Measurements from ENCODE around the gene CT45A6. TPM values are rescaled to one million over a fixed set of nuclear protein-coding genes. Genes with fewer than 3 reads are reported as not detected.
"Not testable (repeated sequence)": the region's sequence is repeated elsewhere in the genome, so short reads cannot be mapped to it uniquely, and the experiment has no call there.

CT45A6 gene
- polyA plus RNA-seq, 1 donor (not counting 4 experiments of a cell fraction or from before 2014, with no cell fraction given), result not detected

DNA sequence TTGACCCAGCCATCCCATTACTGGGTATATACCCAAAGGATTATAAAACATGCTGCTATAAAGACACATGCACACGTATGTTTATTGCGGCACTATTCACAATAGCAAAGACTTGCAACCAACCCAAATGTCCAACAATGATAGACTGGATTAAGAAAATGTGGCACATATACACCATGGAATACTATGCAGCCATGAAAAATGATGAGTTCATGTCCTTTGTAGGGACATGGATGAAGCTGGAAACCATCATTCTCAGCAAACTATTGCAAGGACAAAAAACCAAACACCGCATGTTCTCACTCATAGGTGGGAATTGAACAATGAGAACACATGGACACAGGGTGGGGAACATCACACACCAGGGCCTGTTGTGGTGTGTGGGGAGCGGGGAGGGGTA lies 57.8 kb downstream of the CT45A6 start:
- FAIRE-seq; H3K4me1 ChIP-seq (ENCODE audit: control insufficient read depth, extremely low read depth, insufficient read depth, low read length); H3K27me3 ChIP-seq (ENCODE audit: control insufficient read depth, extremely low read depth, insufficient read depth, low read length); DNase-seq (ENCODE audit: low read depth, low spot score); H3K9ac ChIP-seq (ENCODE audit: control insufficient read depth, extremely low read depth, insufficient read depth, low read length); H3K9me3 ChIP-seq (ENCODE audit: control insufficient read depth, low read depth, low read length); H3K4me3 ChIP-seq (ENCODE audit: control insufficient read depth in 2 of 3, extremely low read depth in 1 of 3, insufficient read depth in 2 of 3, low read depth in 1 of 3, low read length in 3 of 3); H2AFZ ChIP-seq (ENCODE audit: control insufficient read depth, low read length); H3K79me2 ChIP-seq (ENCODE audit: control insufficient read depth, insufficient read depth, low read length); H3K36me3 ChIP-seq (ENCODE audit: control insufficient read depth in 2 of 2, extremely low read depth in 1 of 2, insufficient read depth in 2 of 2, low read length in 2 of 2); dilution Hi-C loops (cut with MboI; ENCODE audit: extremely low pct_ligation_motif_present, low sequenced_read_pairs); H3K4me2 ChIP-seq (ENCODE audit: control insufficient read depth, extremely low read depth, insufficient read depth, low read depth, low read length); H3K9me1 ChIP-seq (ENCODE audit: control insufficient read depth, extremely low read depth, insufficient read depth, low read length); H4K20me1 ChIP-seq (ENCODE audit: control insufficient read depth, extremely low read depth, insufficient read depth, low read length); H3K27ac ChIP-seq (ENCODE audit: control insufficient read depth, insufficient read depth, low read length): not testable (repeated sequence)

Other genes with a start within 250 kb of the CT45A6 start
- not detected in 3 replicates for gene CT45A1, start 89.1 kb downstream of the CT45A6 start, polyA plus RNA-seq
- gene CT45A3, start 34.6 kb downstream of the CT45A6 start, polyA plus RNA-seq, result not detected in 3 replicates
- gene CT45A5, start 17.3 kb downstream of the CT45A6 start, polyA plus RNA-seq, result not detected in 3 replicates
- not detected in 3 replicates for gene CT45A2, start 17.2 kb upstream of the CT45A6 start, polyA plus RNA-seq
- not detected in 3 replicates for gene CT45A7, start 34.5 kb upstream of the CT45A6 start, polyA plus RNA-seq
- gene CT45A8, start 51.8 kb upstream of the CT45A6 start, polyA plus RNA-seq, result not detected in 3 replicates
- gene CT45A9, start 69.0 kb upstream of the CT45A6 start, polyA plus RNA-seq, result not detected in 3 replicates
- gene CT45A10, start 90.7 kb upstream of the CT45A6 start, polyA plus RNA-seq, result not detected in 3 replicates
- gene SAGE1, start 90.9 kb upstream of the CT45A6 start, polyA plus RNA-seq, result not detected in 3 replicates
- gene MMGT1, start 171.2 kb upstream of the CT45A6 start, polyA plus RNA-seq, result 10.4 to 19.8 TPM (median 14.8 TPM) in 3 replicates
- gene SLC9A6, start 182.6 kb upstream of the CT45A6 start, polyA plus RNA-seq, result 11.0 to 17.4 TPM (median 14.0 TPM) in 3 replicates

Data from keratinocyte (primary cell).